GM23338 (cell line): ENCODE measurements around the gene ADD3. TPM values are rescaled to one million over a fixed set of nuclear protein-coding genes. Genes with fewer than 3 reads are reported as not detected.
"Not testable (repeated sequence)": the region's sequence is repeated elsewhere in the genome, so short reads cannot be mapped to it uniquely, and the experiment has no call there.

Source experiments
- ATAC-seq: fragments of 200-7000 bp; cut with Tn5 transposase; 3 replicates; pipeline ENCODE4 v1.9.1; 2020
- DNase-seq: peaks from one replicate; pipeline ENCODE4 v3.0.0-alpha.2; 2015; ENCODE audit warnings: low spot score
- H2AFZ ChIP-seq: fragments of 200-600 bp; sonication (generic); 2 replicates; pipeline ENCODE4 v1.8.0; 2016; ENCODE audit warnings: antibody characterized with exemption, mild to moderate bottlenecking, moderate library complexity
- H3F3A ChIP-seq: fragments of 200-600 bp; sonication (generic); replicated peaks from 2 replicates; pipeline ENCODE4 v1.8.0; 2017; ENCODE audit warnings: antibody characterized with exemption, mixed run types, low read depth
- H3K27ac ChIP-seq: fragments of 200-600 bp; sonication (generic); 2 replicates; pipeline ENCODE4 v1.6.1; 2016; ENCODE audit warnings: low read depth
- H3K27me3 ChIP-seq: fragments of 200-600 bp; sonication (generic); 2 replicates; pipeline ENCODE4 v1.8.0; 2016; ENCODE audit warnings: mild to moderate bottlenecking, mixed run types, moderate library complexity; ENCODE audit not compliant: insufficient read depth
- H3K36me3 ChIP-seq: fragments of 200-600 bp; sonication (generic); 2 replicates; pipeline ENCODE4 v1.8.0; 2016; ENCODE audit warnings: mild to moderate bottlenecking; ENCODE audit not compliant: insufficient read depth
- H3K4me1 ChIP-seq: fragments of 200-600 bp; sonication (generic); 2 replicates; pipeline ENCODE4 v1.8.0; 2016; ENCODE audit warnings: mild to moderate bottlenecking, moderate library complexity; ENCODE audit not compliant: insufficient read depth
- H3K4me2 ChIP-seq: fragments of 200-600 bp; sonication (generic); 2 replicates; pipeline ENCODE4 v1.7.1; 2017; ENCODE audit warnings: mixed run types
- H3K4me3 ChIP-seq: fragments of 200-600 bp; sonication (generic); 2 replicates; pipeline ENCODE4 v1.6.1; 2016; ENCODE audit warnings: mixed run types
- H3K79me2 ChIP-seq: fragments of 200-600 bp; sonication (generic); replicated peaks from 2 replicates; pipeline ENCODE4 v1.8.0; 2017; ENCODE audit warnings: mild to moderate bottlenecking; ENCODE audit not compliant: insufficient read depth
- H3K9me2 ChIP-seq: fragments of 200-600 bp; sonication (generic); 2 replicates; pipeline ENCODE4 v1.8.0; 2017; ENCODE audit not compliant: insufficient read depth
- H4K20me1 ChIP-seq: fragments of 200-600 bp; sonication (generic); replicated peaks from 2 replicates; pipeline ENCODE4 v1.8.0; 2017; ENCODE audit warnings: mild to moderate bottlenecking; ENCODE audit not compliant: insufficient read depth
- H3K27ac Mint-ChIP-seq: 2 replicates; pipeline ENCODE4 v1.8.0; 2020; ENCODE audit warnings: inconsistent platforms, mild to moderate bottlenecking, moderate library complexity, mixed read lengths
- H3K27me3 Mint-ChIP-seq: 3 replicates; pipeline ENCODE4 v1.8.0; 2022; ENCODE audit warnings: low read depth, mild to moderate bottlenecking, moderate library complexity, mixed read lengths, inconsistent platforms; ENCODE audit not compliant: insufficient read depth, poor library complexity
- H3K36me3 Mint-ChIP-seq: 3 replicates; pipeline ENCODE4 v1.8.0; 2021; ENCODE audit warnings: low read depth, mild to moderate bottlenecking, inconsistent platforms, moderate library complexity, mixed read lengths
- H3K4me1 Mint-ChIP-seq: 3 replicates; pipeline ENCODE4 v1.8.0; 2020; ENCODE audit warnings: mild to moderate bottlenecking, inconsistent platforms, mixed read lengths
- H3K4me3 Mint-ChIP-seq: 3 replicates; pipeline ENCODE4 v1.8.0; 2021; ENCODE audit warnings: moderate library complexity, mild to moderate bottlenecking, inconsistent platforms, mixed read lengths
- H3K9me3 Mint-ChIP-seq: 3 replicates; pipeline ENCODE4 v1.8.0; 2020; ENCODE audit warnings: moderate library complexity, mild to moderate bottlenecking, inconsistent platforms, mixed read lengths
- CREB1 ChIP-seq: fragments of 250-450 bp; sonication (Bioruptor Pico); IDR thresholded peaks from 2 replicates; pipeline ENCODE4 v1.5.0; 2020; ENCODE audit warnings: low read depth, mild to moderate bottlenecking, moderate library complexity
- EZH2 ChIP-seq: fragments of 200-600 bp; sonication (generic); IDR thresholded peaks from one replicate; pipeline ENCODE4 v1.8.0; 2017; ENCODE audit warnings: antibody characterized with exemption, mild to moderate bottlenecking, low read depth; ENCODE audit not compliant: unreplicated experiment
- EZH2phosphoT487 ChIP-seq: fragments of 200-600 bp; sonication (generic); IDR thresholded peaks from one replicate; pipeline ENCODE4 v1.8.1; 2018; ENCODE audit warnings: antibody characterized with exemption; ENCODE audit not compliant: unreplicated experiment
- NANOG ChIP-seq: IDR thresholded peaks from 2 replicates; pipeline ENCODE4 v1.6.1; 2016; ENCODE audit warnings: antibody characterized with exemption, borderline replicate concordance
- POLR2AphosphoS5 ChIP-seq: IDR thresholded peaks from 2 replicates; pipeline ENCODE4 v1.6.1; 2016; ENCODE audit warnings: antibody characterized with exemption, low read depth
- STAT1 ChIP-seq: IDR thresholded peaks from one replicate; pipeline ENCODE4 v1.6.1; 2016; ENCODE audit warnings: antibody characterized with exemption; ENCODE audit not compliant: unreplicated experiment
- ZNF114 ChIP-seq: fragments of 250-450 bp; sonication (Bioruptor Pico); IDR thresholded peaks from 2 replicates; pipeline ENCODE4 v1.5.0; 2020; ENCODE audit warnings: mild to moderate bottlenecking, moderate library complexity
- ZNF331 ChIP-seq: fragments of 250-450 bp; sonication (Bioruptor Pico); IDR thresholded peaks from 2 replicates; pipeline ENCODE4 v1.5.0; 2020; ENCODE audit warnings: low read depth, mild to moderate bottlenecking, moderate library complexity
- polyA plus RNA-seq: library from polyadenylated mRNA; unstranded; fragments of >200 nt; fragmentation: Nextera tagmentation; extraction: Ambion mirVana; gene quantifications from 2 replicates; pipeline ENCODE4 v1.2.1, GENCODE V29; 2016
- total RNA-seq: library from RNA; depleted of rRNA; stranded (reverse); fragments of >200 nt; shearing (Covaris generic); gene quantifications from 2 replicates; pipeline ENCODE4 v1.2.3, GENCODE V29; 2014
- TF ChIP-seq, protein P1 (sequence below): IDR thresholded peaks from one replicate; pipeline ENCODE4 v1.6.1; 2018; ENCODE audit warnings: antibody characterized with exemption; ENCODE audit not compliant: unreplicated experiment
- TF ChIP-seq, protein P2 (sequence below): IDR thresholded peaks from 2 replicates; pipeline ENCODE4 v1.6.1; 2016; ENCODE audit warnings: antibody characterized with exemption

The ADD3 gene
- total and polyA plus RNA-seq, 2 experiments from 2014 or later, result 68.5 to 767 TPM

DNA sequence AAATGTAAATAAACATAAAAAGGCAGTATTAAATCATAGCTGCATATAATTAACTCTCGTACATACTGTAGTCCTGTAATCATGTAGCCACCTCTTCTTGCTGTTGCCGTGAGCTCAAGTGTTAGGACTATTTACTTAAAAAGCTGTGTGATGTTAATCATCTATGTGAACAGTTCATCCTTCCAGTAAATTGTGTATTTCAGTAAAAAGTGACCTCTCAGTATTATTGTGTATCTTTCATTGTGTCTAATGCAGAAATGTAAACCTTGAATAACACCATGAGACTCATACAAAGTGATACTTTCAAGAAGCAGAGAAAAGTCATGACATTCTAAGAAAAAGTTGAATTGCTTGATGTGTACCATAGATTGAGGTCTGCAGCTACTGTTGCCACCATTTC lies 38.0 kb downstream of the ADD3 start:
- H3K27me3 Mint-ChIP-seq, result peaks cover 2% of the 10 kb centered on the region
- H3K36me3 Mint-ChIP-seq, result peaks cover 44% of the 10 kb centered on the region
- Histone ChIP-seq H3K4me2 (no peak overlapping the region), H3K4me1 (no peaks in the 10 kb centered on the region; the same call in 1 of the 2 replicates), H2AFZ (no peak overlapping the region), H3K36me3 (0 out of 2 replicates have a peak, but pooled peaks cover 5% of the 10 kb centered on the region), H3K27me3 (no peaks in the 10 kb centered on the region), H4K20me1 (peaks cover 10% of the 10 kb centered on the region), H3F3A (no peaks in the 10 kb centered on the region), H3K79me2 (peaks cover 87% of the 10 kb centered on the region), H3K4me3 (no peak overlapping the region), H3K27ac (no peak overlapping the region), H3K9me2 (no peaks in the 10 kb centered on the region)
- no peak overlapping the region for H3K4me3 Mint-ChIP-seq
- no peak overlapping the region for H3K27ac Mint-ChIP-seq
- no peak for ATAC-seq
- H3K9me3 Mint-ChIP-seq, result peaks cover 25% of the 10 kb centered on the region
- TF ChIP-seq NANOG (no peak), CREB1 (CRISPR knock-in tag) (no peak), POLR2AphosphoS5 (no peak), STAT1 (no peak)
- no peak for DNase-seq
- H3K4me1 Mint-ChIP-seq, result peaks cover 9% of the 10 kb centered on the region; the same call in 2 of the 3 replicates

DNA sequence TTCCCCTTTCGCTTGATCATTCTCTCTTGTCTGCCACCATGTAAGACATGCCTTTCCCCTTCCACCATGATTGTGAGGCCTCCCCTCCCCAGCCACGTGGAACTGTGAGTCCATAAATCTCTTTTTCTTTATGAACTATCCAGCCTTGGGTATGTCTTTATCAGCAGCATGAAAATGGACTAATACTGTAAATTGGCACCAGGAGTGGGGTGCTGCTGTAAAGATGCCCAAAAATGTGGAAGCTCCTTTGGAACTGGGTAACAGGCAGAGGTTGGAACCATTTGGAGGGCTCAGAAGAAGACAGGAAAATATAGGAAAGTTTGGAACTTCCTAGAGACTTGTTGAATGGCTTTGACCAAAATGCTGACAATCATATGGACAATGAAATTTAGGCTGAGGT lies 40.4 kb downstream of the ADD3 start:
- H3K4me1 ChIP-seq, H3K36me3 ChIP-seq, H4K20me1 ChIP-seq, H3K4me1 Mint-ChIP-seq, H3F3A ChIP-seq, H3K27me3 ChIP-seq, H3K27ac ChIP-seq, ATAC-seq, DNase-seq, H3K4me2 ChIP-seq, H3K27ac Mint-ChIP-seq, H3K9me2 ChIP-seq, H2AFZ ChIP-seq, H3K27me3 Mint-ChIP-seq, H3K4me3 Mint-ChIP-seq, H3K4me3 ChIP-seq: not testable (repeated sequence)
- peaks cover 88% of the 10 kb centered on the region for H3K79me2 ChIP-seq
- H3K9me3 Mint-ChIP-seq, result peaks cover 25% of the 10 kb centered on the region
- peaks cover 45% of the 10 kb centered on the region for H3K36me3 Mint-ChIP-seq

DNA sequence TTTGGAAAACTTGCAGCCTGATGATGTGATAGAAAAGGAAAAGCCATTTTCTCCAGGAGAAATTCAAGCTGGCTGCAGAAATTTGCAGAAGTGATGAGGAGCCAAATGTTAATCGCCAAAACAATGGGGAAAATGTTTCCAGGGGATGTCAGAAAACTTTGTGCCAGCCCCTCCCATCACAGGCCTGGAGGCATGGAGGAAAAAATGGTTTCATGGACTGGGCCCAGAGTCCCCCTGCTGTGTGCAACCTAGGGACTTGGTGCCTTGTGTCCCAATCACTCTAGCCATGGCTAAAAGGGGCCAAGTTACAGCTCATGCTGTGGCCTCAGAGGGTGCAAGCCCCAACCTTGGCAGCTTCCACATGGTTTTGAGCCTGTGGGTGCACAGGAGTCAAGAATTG lies 41.0 kb downstream of the ADD3 start:
- DNase-seq (no peak), ATAC-seq (no peak)
- Histone ChIP-seq H4K20me1 (peaks cover 8% of the 10 kb centered on the region), H3F3A (no peaks in the 10 kb centered on the region), H3K9me2 (no peaks in the 10 kb centered on the region), H3K27me3 (no peaks in the 10 kb centered on the region), H3K36me3 (0 out of 2 replicates have a peak, but pooled peaks cover 5% of the 10 kb centered on the region), H3K4me3 (no peak overlapping the region), H3K4me1 (no peaks in the 10 kb centered on the region), H3K27ac (no peak overlapping the region), H2AFZ (no peak overlapping the region), H3K4me2 (no peak overlapping the region), H3K79me2 (peaks cover 88% of the 10 kb centered on the region)
- no peaks in the 10 kb centered on the region for H3K4me1 Mint-ChIP-seq
- H3K9me3 Mint-ChIP-seq, result peaks cover 25% of the 10 kb centered on the region
- peaks cover 45% of the 10 kb centered on the region for H3K36me3 Mint-ChIP-seq
- H3K27me3 Mint-ChIP-seq, result peaks cover 2% of the 10 kb centered on the region
- H3K27ac Mint-ChIP-seq, result no peak overlapping the region
- H3K4me3 Mint-ChIP-seq, result no peak overlapping the region
- TF ChIP-seq POLR2AphosphoS5 (no peak), EZH2 (no peak), ZNF114 (CRISPR knock-in tag) (no peak), STAT1 (no peak), CREB1 (CRISPR knock-in tag) (no peak), NANOG (no peak), ZNF331 (CRISPR knock-in tag) (no peak), EZH2phosphoT487 (no peak)
- TF ChIP-seq, protein P1, sequence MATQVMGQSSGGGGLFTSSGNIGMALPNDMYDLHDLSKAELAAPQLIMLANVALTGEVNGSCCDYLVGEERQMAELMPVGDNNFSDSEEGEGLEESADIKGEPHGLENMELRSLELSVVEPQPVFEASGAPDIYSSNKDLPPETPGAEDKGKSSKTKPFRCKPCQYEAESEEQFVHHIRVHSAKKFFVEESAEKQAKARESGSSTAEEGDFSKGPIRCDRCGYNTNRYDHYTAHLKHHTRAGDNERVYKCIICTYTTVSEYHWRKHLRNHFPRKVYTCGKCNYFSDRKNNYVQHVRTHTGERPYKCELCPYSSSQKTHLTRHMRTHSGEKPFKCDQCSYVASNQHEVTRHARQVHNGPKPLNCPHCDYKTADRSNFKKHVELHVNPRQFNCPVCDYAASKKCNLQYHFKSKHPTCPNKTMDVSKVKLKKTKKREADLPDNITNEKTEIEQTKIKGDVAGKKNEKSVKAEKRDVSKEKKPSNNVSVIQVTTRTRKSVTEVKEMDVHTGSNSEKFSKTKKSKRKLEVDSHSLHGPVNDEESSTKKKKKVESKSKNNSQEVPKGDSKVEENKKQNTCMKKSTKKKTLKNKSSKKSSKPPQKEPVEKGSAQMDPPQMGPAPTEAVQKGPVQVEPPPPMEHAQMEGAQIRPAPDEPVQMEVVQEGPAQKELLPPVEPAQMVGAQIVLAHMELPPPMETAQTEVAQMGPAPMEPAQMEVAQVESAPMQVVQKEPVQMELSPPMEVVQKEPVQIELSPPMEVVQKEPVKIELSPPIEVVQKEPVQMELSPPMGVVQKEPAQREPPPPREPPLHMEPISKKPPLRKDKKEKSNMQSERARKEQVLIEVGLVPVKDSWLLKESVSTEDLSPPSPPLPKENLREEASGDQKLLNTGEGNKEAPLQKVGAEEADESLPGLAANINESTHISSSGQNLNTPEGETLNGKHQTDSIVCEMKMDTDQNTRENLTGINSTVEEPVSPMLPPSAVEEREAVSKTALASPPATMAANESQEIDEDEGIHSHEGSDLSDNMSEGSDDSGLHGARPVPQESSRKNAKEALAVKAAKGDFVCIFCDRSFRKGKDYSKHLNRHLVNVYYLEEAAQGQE, result no peak
- TF ChIP-seq, protein P2, sequence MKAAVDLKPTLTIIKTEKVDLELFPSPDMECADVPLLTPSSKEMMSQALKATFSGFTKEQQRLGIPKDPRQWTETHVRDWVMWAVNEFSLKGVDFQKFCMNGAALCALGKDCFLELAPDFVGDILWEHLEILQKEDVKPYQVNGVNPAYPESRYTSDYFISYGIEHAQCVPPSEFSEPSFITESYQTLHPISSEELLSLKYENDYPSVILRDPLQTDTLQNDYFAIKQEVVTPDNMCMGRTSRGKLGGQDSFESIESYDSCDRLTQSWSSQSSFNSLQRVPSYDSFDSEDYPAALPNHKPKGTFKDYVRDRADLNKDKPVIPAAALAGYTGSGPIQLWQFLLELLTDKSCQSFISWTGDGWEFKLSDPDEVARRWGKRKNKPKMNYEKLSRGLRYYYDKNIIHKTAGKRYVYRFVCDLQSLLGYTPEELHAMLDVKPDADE, result no peak
